Activated T-cell treated with anti-CD3 and anti-CD28 coated beads for 48 hours (primary cell): ENCODE results near the gene LRIG1.

Experiments
- DNase-seq: peaks from one replicate; pipeline ENCODE4 v3.0.0-alpha.2; 2020; ENCODE audit warnings: low read depth

The LRIG1 gene

DNA sequence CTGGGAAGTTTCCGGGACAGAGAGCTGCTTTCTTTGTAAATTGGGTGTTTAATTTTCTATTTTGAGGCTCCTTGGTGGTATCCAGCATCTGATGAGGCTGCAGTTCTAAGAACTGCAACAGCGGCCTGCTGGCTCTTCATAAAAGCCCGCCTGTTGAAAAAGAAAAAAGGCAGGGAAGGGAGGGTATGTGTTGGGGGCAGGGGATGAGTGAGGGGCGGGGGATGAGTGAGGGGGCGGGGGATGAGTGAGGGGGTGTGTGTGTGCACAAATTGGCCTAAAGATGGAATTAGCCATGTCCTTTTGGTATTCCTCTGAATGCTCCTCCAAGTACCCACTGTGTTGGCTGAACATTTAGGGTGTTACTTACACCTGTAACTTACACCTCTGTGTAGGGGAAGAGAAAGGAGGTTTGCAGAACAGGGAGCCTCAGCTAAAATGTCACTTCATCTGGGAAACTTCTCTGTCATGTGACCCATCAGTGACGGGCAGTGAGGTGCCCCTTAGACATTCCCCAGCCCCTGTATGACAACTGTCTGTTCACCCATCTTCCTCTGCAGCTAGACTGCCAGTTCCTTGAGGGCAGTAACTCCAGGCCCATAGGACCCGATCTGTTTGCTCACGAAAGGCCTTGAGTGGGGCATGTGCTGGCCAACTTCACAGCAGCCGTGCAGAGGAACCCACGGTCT lies 57.6 kb downstream of the LRIG1 start:
- DNase-seq: no peak

DNA sequence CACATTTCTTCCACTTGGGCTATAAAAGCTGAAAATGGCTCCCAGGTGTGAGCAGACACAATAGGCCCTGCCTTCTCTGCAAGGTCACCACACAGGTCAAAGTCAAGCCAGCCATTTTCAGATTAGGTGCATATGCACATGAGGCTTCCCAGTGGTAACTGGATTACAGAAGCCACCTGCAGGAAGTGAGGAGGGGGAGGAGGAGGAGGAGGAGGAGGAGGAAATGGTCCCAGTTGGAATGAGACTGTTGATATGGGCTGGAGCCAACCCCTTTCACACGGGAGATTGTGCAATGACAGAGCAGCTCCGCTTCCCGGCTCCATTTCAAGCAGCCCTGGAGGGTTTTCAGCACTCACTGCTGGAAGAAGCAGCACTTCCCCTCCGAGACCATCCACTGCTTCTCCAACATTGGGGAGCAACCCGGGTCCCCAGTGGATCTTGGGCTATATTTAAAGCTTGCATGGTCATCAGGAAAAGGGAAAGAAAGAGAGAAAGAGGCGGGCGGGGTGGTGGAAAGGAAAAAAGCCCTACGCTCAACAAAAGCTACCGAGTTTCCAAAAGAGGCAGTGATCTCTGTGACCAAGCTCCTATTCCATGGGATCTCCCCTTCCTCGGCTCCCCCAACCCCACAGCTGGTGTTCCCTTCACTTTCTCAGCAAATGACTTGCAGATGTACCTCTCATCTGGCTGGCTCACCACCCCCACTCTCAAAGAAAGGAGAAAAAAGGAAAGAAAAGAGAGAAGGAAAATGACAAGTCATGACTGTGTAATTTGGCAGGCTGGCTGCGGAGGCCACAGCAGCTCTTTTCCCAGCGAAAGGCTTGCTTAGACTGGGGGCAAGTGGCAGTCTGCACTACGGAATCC lies 58.3 kb downstream of the LRIG1 start:
- no peak for DNase-seq

DNA sequence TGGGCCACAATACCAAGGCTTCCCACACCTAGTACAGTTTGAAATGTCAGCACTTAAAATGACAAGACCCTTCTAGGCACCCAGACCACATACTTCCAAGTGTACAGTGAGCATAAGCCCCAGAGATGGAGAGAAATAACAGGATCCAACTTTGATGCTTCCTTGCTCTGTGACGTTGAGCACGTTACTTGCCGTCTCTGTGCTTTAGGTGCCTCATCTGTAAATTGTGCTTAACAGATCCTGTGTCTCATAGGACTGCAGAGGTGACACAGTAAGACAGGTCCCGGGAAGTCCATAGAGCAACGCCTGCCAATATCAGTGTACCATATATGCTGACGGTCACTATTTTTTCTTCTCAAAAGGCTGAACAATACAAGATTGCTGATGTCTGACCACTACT lies 59.1 kb downstream of the LRIG1 start:
- DNase-seq: no peak

GRCh38 chr3:66441129-66441528 lies 59.7 kb downstream of the LRIG1 start:
- DNase-seq: no peak

- no peak for DNase-seq
These were observed 61.0 kb downstream of the LRIG1 start for GRCh38 chr3:66439666-66440344.

DNA sequence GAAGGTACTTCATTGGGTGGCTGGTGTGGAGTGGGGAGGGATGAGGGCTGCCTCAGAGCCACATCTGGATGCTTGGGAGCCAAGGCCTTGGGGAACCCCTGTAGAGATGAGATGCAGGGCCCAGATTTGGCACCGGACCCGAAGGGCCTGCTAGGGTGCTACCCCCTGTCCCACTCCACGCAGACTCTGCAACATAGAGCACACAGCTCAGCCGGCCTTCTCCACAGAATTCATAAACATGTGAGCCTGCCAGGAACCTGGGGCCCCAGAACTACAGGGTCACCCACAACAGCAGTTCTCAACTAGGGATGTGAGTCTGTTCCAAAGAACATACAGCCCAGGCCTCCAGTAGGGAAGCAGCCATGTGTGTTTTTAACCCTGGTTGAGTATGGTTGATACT lies 62.8 kb downstream of the LRIG1 start:
- DNase-seq: no peak

DNA sequence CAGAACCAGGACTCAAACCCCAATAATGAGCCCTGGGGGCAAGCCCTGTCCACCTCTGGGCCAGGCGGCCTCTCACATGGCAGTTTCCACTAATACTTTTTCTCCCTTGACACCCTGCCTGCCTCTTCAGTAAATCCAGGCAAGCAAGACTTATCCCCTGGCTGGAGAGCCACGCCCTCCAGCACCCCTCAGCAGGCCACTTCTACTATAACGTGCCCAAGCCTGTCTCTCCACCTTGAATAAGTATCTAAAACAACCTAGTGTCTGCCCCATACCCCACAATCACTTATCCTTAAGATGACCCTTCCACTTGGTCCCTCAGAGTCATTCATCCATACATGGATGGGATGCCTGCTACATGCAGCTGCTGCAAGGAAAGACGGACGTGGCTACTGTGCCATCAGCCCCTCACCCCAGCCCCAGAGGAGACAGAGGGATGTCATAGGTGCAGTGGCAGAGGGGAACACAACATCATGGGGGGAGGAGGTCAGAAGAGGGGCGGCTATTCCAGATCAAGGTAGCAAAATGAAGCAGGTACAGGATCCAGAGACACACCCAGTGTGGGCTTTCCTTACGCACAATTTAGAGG lies 63.4 kb downstream of the LRIG1 start:
- DNase-seq: no peak

- DNase-seq: no peak
These were observed 64.8 kb downstream of the LRIG1 start for GRCh38 chr3:66435989-66436388.

- DNase-seq: no peak
These were observed 66.1 kb downstream of the LRIG1 start for GRCh38 chr3:66434726-66435125.

DNA sequence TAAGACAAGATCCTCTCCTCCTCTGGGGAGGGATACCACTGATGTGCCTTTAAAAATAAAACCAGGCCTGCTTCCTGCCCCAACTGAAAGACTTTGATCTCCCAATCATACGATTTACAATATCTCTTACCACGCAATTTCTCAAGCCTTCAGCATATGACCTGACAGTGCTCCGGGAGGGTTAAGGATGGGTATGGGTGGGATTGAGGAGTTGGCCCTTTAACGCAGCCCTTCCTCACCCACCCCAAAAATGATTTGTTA lies 67.4 kb downstream of the LRIG1 start:
- DNase-seq: no peak

DNA sequence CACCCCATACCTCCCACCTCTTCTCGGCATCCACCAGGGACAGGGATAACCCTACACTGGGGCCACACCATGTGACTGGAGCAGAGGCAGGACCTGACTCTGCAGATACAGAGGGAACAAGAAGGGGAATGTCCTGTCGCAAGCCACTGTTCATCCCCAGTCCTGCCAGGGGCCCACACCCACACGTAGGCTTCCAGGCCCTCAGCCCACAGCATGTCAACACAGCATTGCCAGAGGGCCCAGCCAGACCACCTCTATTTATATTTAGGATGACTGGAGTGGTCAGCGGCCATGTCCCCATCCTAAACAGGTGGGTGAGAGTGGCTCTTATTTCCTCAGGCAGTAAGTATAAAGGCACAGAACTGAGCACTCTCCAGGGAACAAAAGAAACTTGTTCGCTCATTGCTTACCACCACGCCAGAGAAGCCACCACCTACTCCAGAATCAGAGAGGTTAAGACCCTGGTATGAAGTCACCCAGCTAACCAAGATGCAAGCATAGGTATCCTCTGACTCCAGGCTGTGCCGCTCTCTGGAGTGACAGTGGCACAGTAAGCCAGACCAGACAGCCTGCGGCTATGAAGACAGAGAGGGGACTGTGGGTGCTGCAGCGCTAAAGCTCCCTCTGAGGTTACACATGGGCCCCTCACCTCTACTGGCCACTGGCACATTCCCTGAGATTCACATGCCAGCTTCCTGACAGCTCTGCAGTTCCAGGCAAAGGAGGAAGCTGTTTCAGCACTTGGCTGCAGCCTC lies 67.9 kb downstream of the LRIG1 start:
- no peak for DNase-seq

DNA sequence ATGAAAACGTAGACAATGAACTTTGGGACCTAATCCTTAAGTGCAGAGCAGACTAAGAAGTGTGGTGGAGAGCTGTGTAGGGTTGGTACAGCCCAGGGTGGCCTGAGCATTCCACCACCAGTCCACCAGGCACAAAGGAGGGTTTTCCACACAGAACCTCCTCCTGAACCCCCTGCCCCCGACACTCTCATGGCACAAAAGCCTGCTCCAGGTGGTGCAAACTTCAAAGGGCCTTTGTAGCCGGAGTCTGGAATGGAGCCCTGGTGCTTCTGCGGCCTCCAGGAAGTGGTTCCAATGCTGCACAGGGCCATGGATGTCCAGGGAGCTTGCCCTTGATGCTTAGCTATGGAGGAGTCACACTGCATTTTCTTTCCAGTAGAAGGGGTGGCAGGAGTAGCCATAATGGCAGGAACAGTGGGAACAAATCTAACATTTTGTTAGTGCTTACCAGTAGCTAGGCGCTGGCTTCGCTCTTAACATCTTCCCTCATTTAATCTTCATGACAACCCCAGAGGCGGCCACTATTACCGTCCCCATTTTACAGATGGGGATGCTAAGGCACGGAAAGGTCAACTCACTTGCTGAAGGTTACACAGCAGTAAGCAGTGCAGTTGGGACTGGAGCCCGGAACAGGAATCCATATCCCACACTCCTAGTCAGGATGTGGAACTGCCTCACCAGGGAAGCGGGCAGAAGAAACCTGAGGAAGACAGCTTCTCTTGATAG lies 68.6 kb downstream of the LRIG1 start:
- DNase-seq: no peak

- no peak for DNase-seq
These were observed 69.3 kb downstream of the LRIG1 start for GRCh38 chr3:66431494-66431893.

GRCh38 chr3:66430876-66431275 lies 69.9 kb downstream of the LRIG1 start:
- DNase-seq: no peak

DNA sequence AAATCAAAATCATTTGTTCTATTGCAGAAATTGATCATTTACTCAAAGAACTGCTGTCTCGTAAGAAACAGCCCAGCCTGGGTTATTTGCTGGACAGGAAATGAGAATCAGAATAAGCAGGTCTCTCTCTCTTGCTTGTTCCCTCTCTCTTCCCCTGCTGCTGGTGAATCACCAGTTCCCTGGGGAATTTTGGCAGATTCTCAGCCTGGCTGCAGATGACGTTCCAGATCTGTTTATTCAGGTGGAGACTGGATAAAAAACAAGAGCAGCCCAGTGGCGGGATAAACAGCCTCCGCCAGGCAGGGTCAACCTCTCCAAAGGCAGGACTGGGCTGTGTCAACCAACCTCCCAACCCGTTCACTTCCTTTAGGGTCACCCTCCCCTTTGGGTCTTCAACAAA lies 72.1 kb downstream of the LRIG1 start:
- DNase-seq: no peak

- DNase-seq: no peak
These were observed 72.8 kb downstream of the LRIG1 start for GRCh38 chr3:66427951-66428474.

GRCh38 chr3:66427352-66427751 lies 73.5 kb downstream of the LRIG1 start:
- DNase-seq: no peak

DNA sequence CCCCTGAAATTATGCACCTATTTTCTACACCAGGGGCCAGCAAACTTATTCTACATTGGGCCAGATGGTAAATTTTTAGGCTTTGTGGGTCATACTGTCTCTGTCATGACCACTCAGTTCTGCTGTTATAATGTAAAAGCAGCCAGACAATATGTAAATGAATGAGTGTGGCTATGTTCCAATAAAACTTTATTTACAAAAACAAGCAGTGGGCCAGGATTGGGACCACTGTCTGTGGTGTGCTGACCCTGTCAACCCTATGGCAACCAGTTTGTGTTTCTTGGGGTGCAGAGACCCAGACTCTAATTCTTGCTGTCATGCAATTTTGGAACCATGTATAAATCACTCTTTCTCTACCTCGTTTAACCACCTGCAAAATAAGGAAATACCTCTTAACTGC lies 74.7 kb downstream of the LRIG1 start:
- no peak for DNase-seq

- no peak for DNase-seq
These were observed 75.2 kb downstream of the LRIG1 start for GRCh38 chr3:66425576-66426114.

DNA sequence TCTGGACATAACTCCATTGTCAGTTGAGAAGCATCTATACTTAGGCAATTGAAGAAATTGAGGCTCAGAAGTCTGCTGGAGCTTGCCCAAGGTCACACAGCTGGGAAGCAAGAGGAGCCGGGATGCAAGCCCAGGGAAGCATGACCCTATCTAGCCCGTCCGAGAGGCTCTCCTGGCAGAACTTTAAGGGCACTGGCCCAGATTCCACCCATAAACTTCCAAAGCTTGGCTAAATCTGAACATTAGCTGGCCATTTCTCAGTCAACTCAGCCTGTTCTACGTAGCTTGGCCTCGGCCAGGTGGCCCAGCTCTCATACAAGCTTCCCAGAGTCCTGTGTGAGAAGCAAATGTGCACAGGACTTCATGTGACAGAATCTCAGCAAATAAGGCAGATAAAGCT lies 75.8 kb downstream of the LRIG1 start:
- no peak for DNase-seq

DNA sequence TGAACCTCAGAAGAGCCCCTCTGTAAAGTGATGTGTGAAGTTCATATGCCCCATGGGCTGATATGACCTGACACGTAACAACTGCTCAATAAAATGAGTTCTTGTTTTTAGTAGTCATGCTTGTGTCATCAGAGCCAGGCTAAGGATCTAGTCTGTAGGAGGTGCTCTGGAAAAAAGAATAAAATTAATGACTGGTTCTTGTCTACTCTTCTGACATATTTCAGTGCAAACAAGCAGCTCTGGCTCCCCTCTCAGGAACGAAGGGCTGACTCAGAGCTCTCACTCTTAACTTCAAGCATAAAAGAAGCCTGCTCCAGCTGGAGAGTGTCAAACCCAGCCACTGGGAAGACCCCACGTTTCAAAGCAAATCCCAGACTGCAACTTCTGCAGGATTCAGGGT lies 77.0 kb downstream of the LRIG1 start:
- DNase-seq: no peak
